ENCODE data around the gene PTPN2.
A peak's percentile ranks its signal among the peaks of the same experiment; 100 is the strongest.

The PTPN2 gene

GRCh38 chr18:12883684-12884405 is at the start of gene PTPN2:
PTPN2 (minus strand) TSS chr18:12884237; CDS start chr18:12884141, 96 bp downstream.
- H3K4me1 ChIP-seq (ENCODE audit: control insufficient read depth, insufficient read depth, low read length): peaks cover 54% of the 10 kb centered on the region
- peak within 1 kb of the TSS; percentile 100 for H3K27ac ChIP-seq (ENCODE audit: low read depth, low read length)
- peak within 1 kb of the TSS; percentile 93 for H3K4me3 ChIP-seq (ENCODE audit: low read depth, low read length)
- no peaks in the 10 kb centered on the region for H3K27me3 ChIP-seq (ENCODE audit: control insufficient read depth, insufficient read depth, low read length)
- H3K9ac ChIP-seq (ENCODE audit: low read depth, low read length): peak within 1 kb of the TSS; percentile 97
- no peaks in the 10 kb centered on the region for H3K9me3 ChIP-seq (ENCODE audit: control insufficient read depth, insufficient read depth, low read length)
- H3K36me3 ChIP-seq (ENCODE audit: control insufficient read depth, insufficient read depth, low read length): no peaks in the 10 kb centered on the region

- Histone ChIP-seq H3K27ac (ENCODE audit: low read depth, low read length) (no peak overlapping the region), H3K4me3 (ENCODE audit: low read depth, low read length) (no peak overlapping the region), H3K4me1 (ENCODE audit: control insufficient read depth, insufficient read depth, low read length) (peaks cover 7% of the 10 kb centered on the region; the same call in 1 of the 2 replicates), H3K27me3 (ENCODE audit: control insufficient read depth, insufficient read depth, low read length) (no peaks in the 10 kb centered on the region), H3K9me3 (ENCODE audit: control insufficient read depth, insufficient read depth, low read length) (no peaks in the 10 kb centered on the region), H3K36me3 (ENCODE audit: control insufficient read depth, insufficient read depth, low read length) (no peaks in the 10 kb centered on the region), H3K9ac (ENCODE audit: low read depth, low read length) (no peak overlapping the region)
These were observed 49.3 kb upstream of the PTPN2 start for GRCh38 chr18:12933327-12933726.

- no peak overlapping the region for H3K27ac ChIP-seq (ENCODE audit: low read depth, low read length)
- no peaks in the 10 kb centered on the region for H3K9me3 ChIP-seq (ENCODE audit: control insufficient read depth, insufficient read depth, low read length)
- H3K4me1 ChIP-seq (ENCODE audit: control insufficient read depth, insufficient read depth, low read length): peaks cover 7% of the 10 kb centered on the region; the same call in 1 of the 2 replicates
- H3K36me3 ChIP-seq (ENCODE audit: control insufficient read depth, insufficient read depth, low read length): no peaks in the 10 kb centered on the region
- no peak overlapping the region for H3K4me3 ChIP-seq (ENCODE audit: low read depth, low read length)
- H3K9ac ChIP-seq (ENCODE audit: low read depth, low read length): no peak overlapping the region
- no peaks in the 10 kb centered on the region for H3K27me3 ChIP-seq (ENCODE audit: control insufficient read depth, insufficient read depth, low read length)
These were observed 46.9 kb upstream of the PTPN2 start for GRCh38 chr18:12930908-12931307.

- H3K36me3 ChIP-seq (ENCODE audit: control insufficient read depth, insufficient read depth, low read length): no peaks in the 10 kb centered on the region
- no peak overlapping the region for H3K4me3 ChIP-seq (ENCODE audit: low read depth, low read length)
- no peak overlapping the region for H3K27ac ChIP-seq (ENCODE audit: low read depth, low read length)
- H3K9me3 ChIP-seq (ENCODE audit: control insufficient read depth, insufficient read depth, low read length): no peaks in the 10 kb centered on the region
- H3K27me3 ChIP-seq (ENCODE audit: control insufficient read depth, insufficient read depth, low read length): no peaks in the 10 kb centered on the region
- H3K4me1 ChIP-seq (ENCODE audit: control insufficient read depth, insufficient read depth, low read length): peaks cover 7% of the 10 kb centered on the region; the same call in 1 of the 2 replicates
- no peak overlapping the region for H3K9ac ChIP-seq (ENCODE audit: low read depth, low read length)
These were observed 46.3 kb upstream of the PTPN2 start for GRCh38 chr18:12930376-12930775.

- no peaks in the 10 kb centered on the region for H3K36me3 ChIP-seq (ENCODE audit: control insufficient read depth, insufficient read depth, low read length)
- H3K27me3 ChIP-seq (ENCODE audit: control insufficient read depth, insufficient read depth, low read length): no peaks in the 10 kb centered on the region
- no peak overlapping the region for H3K27ac ChIP-seq (ENCODE audit: low read depth, low read length)
- H3K9ac ChIP-seq (ENCODE audit: low read depth, low read length): no peak overlapping the region
- peaks cover 7% of the 10 kb centered on the region; the same call in 1 of the 2 replicates for H3K4me1 ChIP-seq (ENCODE audit: control insufficient read depth, insufficient read depth, low read length)
- H3K9me3 ChIP-seq (ENCODE audit: control insufficient read depth, insufficient read depth, low read length): no peaks in the 10 kb centered on the region
- no peak overlapping the region for H3K4me3 ChIP-seq (ENCODE audit: low read depth, low read length)
These were observed 45.5 kb upstream of the PTPN2 start for GRCh38 chr18:12929477-12930083.

- H3K9ac ChIP-seq (ENCODE audit: low read depth, low read length): no peak overlapping the region
- no peaks in the 10 kb centered on the region for H3K36me3 ChIP-seq (ENCODE audit: control insufficient read depth, insufficient read depth, low read length)
- H3K4me1 ChIP-seq (ENCODE audit: control insufficient read depth, insufficient read depth, low read length): peaks cover 6% of the 10 kb centered on the region; the same call in 1 of the 2 replicates
- H3K4me3 ChIP-seq (ENCODE audit: low read depth, low read length): no peak overlapping the region
- no peaks in the 10 kb centered on the region for H3K9me3 ChIP-seq (ENCODE audit: control insufficient read depth, insufficient read depth, low read length)
- H3K27ac ChIP-seq (ENCODE audit: low read depth, low read length): no peak overlapping the region
- H3K27me3 ChIP-seq (ENCODE audit: control insufficient read depth, insufficient read depth, low read length): no peaks in the 10 kb centered on the region
These were observed 44.6 kb upstream of the PTPN2 start for GRCh38 chr18:12928641-12929040.

- H3K27me3 ChIP-seq (ENCODE audit: control insufficient read depth, insufficient read depth, low read length): no peaks in the 10 kb centered on the region
- no peaks in the 10 kb centered on the region for H3K36me3 ChIP-seq (ENCODE audit: control insufficient read depth, insufficient read depth, low read length)
These were observed 44.2 kb upstream of the PTPN2 start for GRCh38 chr18:12928206-12928605.

GRCh38 chr18:12924616-12925015 is 40.6 kb upstream of the PTPN2 start:
- no peaks in the 10 kb centered on the region for H3K27me3 ChIP-seq (ENCODE audit: control insufficient read depth, insufficient read depth, low read length)

More at GRCh38 chr18:12928206-12928605, 44.2 kb upstream of the PTPN2 start:
- H3K27ac ChIP-seq (ENCODE audit: low read depth, low read length): no peak overlapping the region
- 0 out of 2 replicates have a peak, but pooled peaks cover 2% of the 10 kb centered on the region for H3K4me1 ChIP-seq (ENCODE audit: control insufficient read depth, insufficient read depth, low read length)
- H3K9me3 ChIP-seq (ENCODE audit: control insufficient read depth, insufficient read depth, low read length): no peaks in the 10 kb centered on the region
- H3K9ac ChIP-seq (ENCODE audit: low read depth, low read length): no peak overlapping the region
- no peak overlapping the region for H3K4me3 ChIP-seq (ENCODE audit: low read depth, low read length)

GRCh38 chr18:12922266-12922665 is 38.2 kb upstream of the PTPN2 start:
- Histone ChIP-seq H3K36me3 (ENCODE audit: control insufficient read depth, insufficient read depth, low read length) (no peaks in the 10 kb centered on the region), H3K27me3 (ENCODE audit: control insufficient read depth, insufficient read depth, low read length) (no peaks in the 10 kb centered on the region), H3K4me1 (ENCODE audit: control insufficient read depth, insufficient read depth, low read length) (no peaks in the 10 kb centered on the region), H3K9ac (ENCODE audit: low read depth, low read length) (no peak overlapping the region), H3K4me3 (ENCODE audit: low read depth, low read length) (no peak overlapping the region), H3K27ac (ENCODE audit: low read depth, low read length) (no peak overlapping the region), H3K9me3 (ENCODE audit: control insufficient read depth, insufficient read depth, low read length) (no peaks in the 10 kb centered on the region)

More at GRCh38 chr18:12924616-12925015, 40.6 kb upstream of the PTPN2 start:
- Histone ChIP-seq H3K4me3 (ENCODE audit: low read depth, low read length) (no peak overlapping the region), H3K36me3 (ENCODE audit: control insufficient read depth, insufficient read depth, low read length) (no peaks in the 10 kb centered on the region), H3K27ac (ENCODE audit: low read depth, low read length) (no peak overlapping the region), H3K4me1 (ENCODE audit: control insufficient read depth, insufficient read depth, low read length) (no peaks in the 10 kb centered on the region), H3K9me3 (ENCODE audit: control insufficient read depth, insufficient read depth, low read length) (no peaks in the 10 kb centered on the region), H3K9ac (ENCODE audit: low read depth, low read length) (no peak overlapping the region)

- Histone ChIP-seq H3K4me1 (ENCODE audit: control insufficient read depth, insufficient read depth, low read length) (no peaks in the 10 kb centered on the region), H3K36me3 (ENCODE audit: control insufficient read depth, insufficient read depth, low read length) (no peaks in the 10 kb centered on the region), H3K27ac (ENCODE audit: low read depth, low read length) (no peak overlapping the region), H3K9ac (ENCODE audit: low read depth, low read length) (no peak overlapping the region), H3K9me3 (ENCODE audit: control insufficient read depth, insufficient read depth, low read length) (no peaks in the 10 kb centered on the region), H3K27me3 (ENCODE audit: control insufficient read depth, insufficient read depth, low read length) (no peaks in the 10 kb centered on the region), H3K4me3 (ENCODE audit: low read depth, low read length) (no peak overlapping the region)
These were observed 37.1 kb upstream of the PTPN2 start for GRCh38 chr18:12921178-12921577.
